ENCODE measurements around the gene CD84. TPM values are rescaled to one million over a fixed set of nuclear protein-coding genes. Genes with fewer than 3 reads are reported as not detected.
"Not testable (repeated sequence)": the region's sequence is repeated elsewhere in the genome, so short reads cannot be mapped to it uniquely, and the experiment has no call there.

The CD84 gene
- total and polyA plus RNA-seq, 3 experiments from 2014 or later, result 25.1 to 58.1 (median 27.6) TPM

DNA sequence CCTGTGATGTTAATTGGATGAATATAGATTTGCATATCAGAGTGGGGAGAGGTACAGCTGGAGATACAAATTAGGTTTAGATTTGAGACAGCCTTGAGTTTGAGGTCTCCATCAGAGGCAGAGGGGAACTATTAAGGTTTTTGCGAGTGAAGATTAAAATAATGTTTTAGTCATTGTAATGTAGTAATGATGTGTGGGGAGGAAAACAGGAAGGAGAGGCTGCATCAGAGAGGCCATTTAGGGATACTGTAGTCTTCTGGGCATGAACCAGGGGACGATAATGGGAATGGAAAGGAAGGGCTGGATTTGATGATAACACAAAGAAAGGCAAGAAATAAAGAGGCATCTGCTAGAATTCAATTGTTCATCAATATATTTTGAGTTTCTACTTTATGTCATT, 9.5 kb downstream of the CD84 start:
- POLR2A ChIA-PET, result interaction anchor here (0.5 to 1.0 kb wide), 2 partner anchors 126 to 139 kb away, joined by 3 read pairs; no protein-coding TSS in a partner anchor
- H3K27ac ChIP-seq (ENCODE audit: low read depth, low read length), result no peak overlapping the region
- H3K27me3 Mint-ChIP-seq, result no peaks in the 10 kb centered on the region
- peaks cover 30 to 56% (median 39%) of the 10 kb centered on the region in 3 donors for H3K36me3 Mint-ChIP-seq
- H3K27ac Mint-ChIP-seq, result peak overlapping the region; percentile 90 to 99 (median 95)
- no peak overlapping the region for H3K4me3 ChIP-seq (ENCODE audit: low read length)
- H3K4me1 Mint-ChIP-seq, result peaks cover 93 to 100% (median 99%) of the 10 kb centered on the region in 3 donors
- H3K4me1 ChIP-seq (ENCODE audit: insufficient read depth, low read length), result peaks cover 100% of the 10 kb centered on the region
- H3K9me3 Mint-ChIP-seq, result no peaks in the 10 kb centered on the region
- H3K4me3 Mint-ChIP-seq, result peak overlapping the region; percentile 5 to 73 (median 64)
- CTCF ChIA-PET, result interaction anchor here (1.1 kb wide), 2 partner anchors 8 to 37 kb away, joined by 3 read pairs; no protein-coding TSS in a partner anchor
- H3K9me3 ChIP-seq (ENCODE audit: low read length), result no peaks in the 10 kb centered on the region
- no peaks in the 10 kb centered on the region for H3K36me3 ChIP-seq (ENCODE audit: insufficient read depth, low read length)
- no peaks in the 10 kb centered on the region for H3K27me3 ChIP-seq (ENCODE audit: insufficient read depth, low read length, poor library complexity, severe bottlenecking)
- DNase-seq, result no peak

DNA sequence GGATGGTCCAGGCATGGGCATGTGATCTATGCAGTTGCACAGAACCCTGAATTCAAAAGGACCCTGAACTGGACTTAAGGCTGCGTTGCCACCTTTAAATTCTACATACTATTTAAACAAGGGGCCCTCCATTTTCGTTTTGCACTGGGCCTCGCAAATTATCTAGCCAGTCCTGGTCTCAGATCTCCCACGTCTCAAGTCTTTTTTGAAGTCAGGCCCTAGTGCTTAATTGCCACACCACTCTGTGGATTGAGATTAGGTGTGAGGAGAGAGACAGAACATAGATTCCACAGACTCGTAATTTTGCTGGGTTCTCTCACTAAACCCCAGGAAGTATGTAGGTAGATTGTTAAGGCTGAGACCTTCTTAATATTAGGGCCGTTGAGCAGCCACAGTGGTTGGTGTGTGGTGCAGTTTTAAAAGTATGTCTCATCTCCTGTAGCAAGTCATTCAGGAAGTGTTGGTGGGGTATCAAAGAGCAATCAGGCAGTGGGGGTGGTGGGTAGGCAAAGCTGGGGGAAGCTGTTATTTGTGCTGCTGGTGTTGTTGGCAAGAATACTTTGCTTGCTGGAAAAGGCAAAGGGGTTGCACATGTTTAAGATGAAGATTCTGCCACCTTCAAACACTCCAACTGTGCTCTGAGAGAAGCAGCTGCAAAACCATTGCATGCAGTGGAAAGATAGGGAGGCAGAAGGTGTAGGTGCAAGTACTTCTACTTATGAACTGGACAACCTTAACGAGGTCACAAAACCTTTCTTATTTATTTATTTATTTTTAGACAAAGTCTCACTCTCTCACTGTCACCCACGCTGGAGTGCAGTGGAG, 11.2 kb downstream of the CD84 start:
- Histone ChIP-seq H3K4me1 (ENCODE audit: insufficient read depth, low read length) (peaks cover 95% of the 10 kb centered on the region), H3K36me3 (ENCODE audit: insufficient read depth, low read length) (no peaks in the 10 kb centered on the region), H3K27me3 (ENCODE audit: insufficient read depth, low read length, poor library complexity, severe bottlenecking) (no peaks in the 10 kb centered on the region), H3K27ac (ENCODE audit: low read depth, low read length) (peak overlapping the region; percentile 62), H3K9me3 (ENCODE audit: low read length) (peaks cover 3% of the 10 kb centered on the region), H3K4me3 (ENCODE audit: low read length) (peak overlapping the region; percentile 23)
- ChIA-PET POLR2A (interaction anchor here (0.9 to 1.8 kb wide), 6 partner anchors 8 to 29 kb away, joined by 3 to 38 read pairs (median 5); partner anchors contain the start of gene CD84), CTCF (interaction anchor here (0.6 to 2.8 kb wide), 7 partner anchors 10 to 51 kb away, joined by 3 to 11 read pairs (median 4); no protein-coding TSS in a partner anchor)
- peak overlapping the region; percentile 90 to 99 (median 96) for H3K27ac Mint-ChIP-seq
- DNase-seq, result peak; percentile 40 to 87 (median 79)
- no peaks in the 10 kb centered on the region for H3K27me3 Mint-ChIP-seq
- H3K4me3 Mint-ChIP-seq, result peak overlapping the region; percentile 35 to 75 (median 63)
- peaks cover 93 to 100% (median 99%) of the 10 kb centered on the region in 3 donors for H3K4me1 Mint-ChIP-seq
- H3K36me3 Mint-ChIP-seq, result peaks cover 36 to 66% (median 42%) of the 10 kb centered on the region in 3 donors
- H3K9me3 Mint-ChIP-seq, result peaks cover 0 to 4% (median 3%) of the 10 kb centered on the region in 5 donors

DNA sequence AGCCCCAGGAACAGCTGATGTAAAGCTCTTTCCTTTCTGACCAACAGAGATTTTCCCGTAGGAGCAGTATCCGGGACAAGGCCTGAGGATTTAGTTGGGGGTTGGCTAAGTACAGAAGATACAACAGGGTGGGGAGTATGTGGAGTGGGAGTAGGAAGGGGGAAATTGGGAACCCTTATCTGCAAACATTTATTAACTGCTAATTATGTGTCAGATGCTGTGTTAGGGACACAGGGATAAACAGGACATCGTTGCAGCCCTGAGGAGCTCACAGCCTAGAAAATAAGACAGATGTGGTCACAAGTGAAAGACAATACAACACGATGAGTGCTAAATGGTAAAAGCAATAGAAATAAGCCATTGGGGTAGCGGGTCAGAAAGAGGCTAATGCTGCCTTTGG, 12.0 kb downstream of the CD84 start:
- no peaks in the 10 kb centered on the region for H3K27me3 Mint-ChIP-seq
- H3K9me3 ChIP-seq (ENCODE audit: low read length), result peaks cover 7% of the 10 kb centered on the region
- peak overlapping the region; percentile 90 to 99 (median 96) for H3K27ac Mint-ChIP-seq
- H3K27ac ChIP-seq (ENCODE audit: low read depth, low read length), result peak overlapping the region; percentile 62
- H3K27me3 ChIP-seq (ENCODE audit: insufficient read depth, low read length, poor library complexity, severe bottlenecking), result no peaks in the 10 kb centered on the region
- H3K4me1 ChIP-seq (ENCODE audit: insufficient read depth, low read length), result peaks cover 88% of the 10 kb centered on the region
- peaks cover 0 to 11% (median 4%) of the 10 kb centered on the region in 5 donors for H3K9me3 Mint-ChIP-seq
- POLR2A ChIA-PET, result interaction anchor here (0.8 to 1.8 kb wide), 3 partner anchors 9 to 84 kb away, joined by 3 to 6 read pairs (median 3); no protein-coding TSS in a partner anchor
- H3K4me1 Mint-ChIP-seq, result peaks cover 93 to 100% (median 99%) of the 10 kb centered on the region in 3 donors
- CTCF ChIA-PET, result interaction anchor here (1.2 to 2.8 kb wide), 4 partner anchors 11 to 23 kb away, joined by 3 to 11 read pairs (median 5); no protein-coding TSS in a partner anchor
- no peak for DNase-seq
- no peaks in the 10 kb centered on the region for H3K36me3 ChIP-seq (ENCODE audit: insufficient read depth, low read length)
- H3K36me3 Mint-ChIP-seq, result peaks cover 39 to 68% (median 45%) of the 10 kb centered on the region in 3 donors
- peak overlapping the region; percentile 23 for H3K4me3 ChIP-seq (ENCODE audit: low read length)
- peak overlapping the region; percentile 43 to 75 (median 63) for H3K4me3 Mint-ChIP-seq

DNA sequence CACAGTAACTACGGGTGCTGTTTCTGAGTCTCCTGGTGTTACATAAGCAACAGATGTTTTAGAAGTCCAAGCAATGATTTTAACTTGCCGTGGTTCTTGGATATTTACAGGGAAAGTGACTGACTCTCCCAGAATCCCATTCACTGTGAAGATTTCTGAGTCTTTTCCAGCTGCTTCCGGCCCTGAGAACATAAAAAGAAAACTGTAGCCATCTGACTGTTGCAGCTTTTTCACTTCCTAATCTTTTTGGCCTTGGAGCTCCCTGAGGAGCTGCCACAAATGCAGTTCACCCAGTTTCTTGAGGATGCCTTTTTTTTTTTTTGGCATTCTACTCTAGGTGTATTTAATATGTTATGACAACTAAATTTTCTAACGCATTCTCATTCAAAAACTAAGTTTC, 13.7 kb downstream of the CD84 start:
- peaks cover 35 to 64% (median 35%) of the 10 kb centered on the region in 3 donors for H3K36me3 Mint-ChIP-seq
- peaks cover 7% of the 10 kb centered on the region for H3K9me3 ChIP-seq (ENCODE audit: low read length)
- H3K36me3 ChIP-seq (ENCODE audit: insufficient read depth, low read length), result no peaks in the 10 kb centered on the region
- H3K9me3 Mint-ChIP-seq, result peaks cover 0 to 13% (median 6%) of the 10 kb centered on the region in 5 donors
- DNase-seq, result no peak
- POLR2A ChIA-PET, result interaction anchor here (0.7 to 0.8 kb wide), 3 partner anchors 9 to 23 kb away, joined by 3 read pairs; no protein-coding TSS in a partner anchor
- no peaks in the 10 kb centered on the region for H3K27me3 Mint-ChIP-seq
- H3K27ac ChIP-seq (ENCODE audit: low read depth, low read length), result no peak overlapping the region
- H3K27me3 ChIP-seq (ENCODE audit: insufficient read depth, low read length, poor library complexity, severe bottlenecking), result no peaks in the 10 kb centered on the region
- peak overlapping the region; percentile 43 to 69 (median 57) for H3K4me3 Mint-ChIP-seq
- H3K27ac Mint-ChIP-seq, result peak overlapping the region; percentile 79 to 99 (median 96)
- CTCF ChIA-PET, result interaction anchor here (1.0 to 6.2 kb wide), 6 partner anchors 9 to 137 kb away, joined by 3 to 34 read pairs (median 10); no protein-coding TSS in a partner anchor
- peaks cover 88% of the 10 kb centered on the region for H3K4me1 ChIP-seq (ENCODE audit: insufficient read depth, low read length)
- no peak overlapping the region for H3K4me3 ChIP-seq (ENCODE audit: low read length)
- H3K4me1 Mint-ChIP-seq, result peaks cover 95 to 100% (median 99%) of the 10 kb centered on the region in 3 donors

DNA sequence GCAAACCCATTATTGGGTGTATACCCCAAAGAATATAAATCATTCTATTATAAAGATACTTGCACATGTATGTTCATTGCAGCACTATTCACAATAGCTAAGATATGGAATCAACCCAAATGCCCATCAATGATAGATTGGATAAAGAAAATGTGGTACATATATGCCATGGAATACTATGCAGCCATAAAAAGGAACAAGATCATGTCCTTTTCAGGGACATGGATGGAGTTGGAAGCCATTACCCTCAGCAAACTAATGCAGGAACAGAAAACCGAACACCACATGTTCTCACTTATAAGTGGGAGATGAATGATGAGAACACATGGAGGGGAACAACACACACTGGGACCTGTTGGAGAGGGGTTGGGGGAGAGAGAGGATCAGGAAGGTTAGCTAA, 16.1 kb downstream of the CD84 start:
- peak overlapping the region; percentile 21 to 95 (median 78) for H3K27ac Mint-ChIP-seq
- H3K4me1 ChIP-seq (ENCODE audit: insufficient read depth, low read length), result peaks cover 87% of the 10 kb centered on the region
- H3K27ac ChIP-seq (ENCODE audit: low read depth, low read length); DNase-seq; H3K36me3 ChIP-seq (ENCODE audit: insufficient read depth, low read length); H3K9me3 ChIP-seq (ENCODE audit: low read length); H3K27me3 ChIP-seq (ENCODE audit: insufficient read depth, low read length, poor library complexity, severe bottlenecking); H3K27me3 Mint-ChIP-seq; H3K4me3 ChIP-seq (ENCODE audit: low read length): not testable (repeated sequence)
- peak overlapping the region in 6 of 7 donors; percentile 13 to 86 (median 37) for H3K4me3 Mint-ChIP-seq
- H3K4me1 Mint-ChIP-seq, result peaks cover 97 to 100% (median 100%) of the 10 kb centered on the region in 3 donors
- POLR2A ChIA-PET, result interaction anchor here (0.8 to 1.3 kb wide), 2 partner anchors 11 to 14 kb away, joined by 3 to 6 read pairs; no protein-coding TSS in a partner anchor
- H3K36me3 Mint-ChIP-seq, result peaks cover 32 to 67% (median 34%) of the 10 kb centered on the region in 3 donors
- H3K9me3 Mint-ChIP-seq, result peaks cover 0 to 13% (median 8%) of the 10 kb centered on the region in 5 donors
- CTCF ChIA-PET, result interaction anchor here (1.8 to 6.2 kb wide), 3 partner anchors 14 to 43 kb away, joined by 4 to 34 read pairs (median 20); no protein-coding TSS in a partner anchor

DNA sequence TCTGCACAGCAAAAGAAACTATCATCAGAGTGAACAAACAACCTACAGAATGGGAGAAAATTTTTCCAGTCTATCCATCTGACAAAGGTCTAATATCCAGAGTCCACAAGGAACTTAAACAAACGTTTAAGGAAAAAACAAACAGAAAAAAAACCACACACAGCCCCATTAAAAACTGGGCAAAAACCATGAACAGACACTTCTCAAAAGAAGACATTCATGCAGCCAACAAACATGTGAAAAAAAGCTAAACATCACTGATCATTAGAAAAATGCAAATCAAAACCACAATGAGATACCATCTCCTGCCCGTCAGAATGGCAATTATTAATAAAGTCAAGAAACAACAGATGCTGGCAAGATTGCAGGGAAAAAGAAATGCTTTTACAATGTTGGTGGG, 16.6 kb downstream of the CD84 start:
- H3K27me3 Mint-ChIP-seq; H3K9me3 ChIP-seq (ENCODE audit: low read length); DNase-seq; H3K36me3 ChIP-seq (ENCODE audit: insufficient read depth, low read length); POLR2A ChIA-PET; H3K27me3 ChIP-seq (ENCODE audit: insufficient read depth, low read length, poor library complexity, severe bottlenecking); H3K27ac ChIP-seq (ENCODE audit: low read depth, low read length); H3K4me3 ChIP-seq (ENCODE audit: low read length): not testable (repeated sequence)
- CTCF ChIA-PET, result interaction anchor here (1.8 to 6.2 kb wide), 3 partner anchors 15 to 44 kb away, joined by 4 to 34 read pairs (median 20); no protein-coding TSS in a partner anchor
- H3K4me3 Mint-ChIP-seq, result peak overlapping the region in 5 of 7 donors; percentile 2 to 86 (median 40)
- peaks cover 0 to 13% (median 8%) of the 10 kb centered on the region in 5 donors for H3K9me3 Mint-ChIP-seq
- peak overlapping the region; percentile 45 to 96 (median 88) for H3K27ac Mint-ChIP-seq
- peaks cover 87% of the 10 kb centered on the region for H3K4me1 ChIP-seq (ENCODE audit: insufficient read depth, low read length)
- peaks cover 32 to 67% (median 34%) of the 10 kb centered on the region in 3 donors for H3K36me3 Mint-ChIP-seq
- peaks cover 96 to 100% (median 100%) of the 10 kb centered on the region in 3 donors for H3K4me1 Mint-ChIP-seq

DNA sequence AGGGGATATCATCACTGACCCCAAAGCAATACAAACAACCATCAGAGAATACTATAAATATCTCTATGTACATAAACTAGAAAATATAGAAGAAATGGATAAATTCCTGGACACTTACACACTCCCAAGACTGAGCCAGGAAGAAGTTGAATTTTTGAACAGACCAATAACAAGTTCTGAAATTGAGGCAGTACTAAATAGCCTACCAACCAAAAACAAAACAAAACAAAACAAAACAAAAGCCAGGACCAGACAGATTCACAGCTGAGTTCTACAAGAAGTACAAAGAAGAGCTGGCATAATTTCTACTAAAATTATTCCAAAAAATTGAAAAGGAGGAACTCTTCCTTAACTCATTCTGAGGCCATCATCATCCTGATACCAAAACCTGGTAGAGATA, 18.5 kb downstream of the CD84 start:
- Histone ChIP-seq H3K4me1 (ENCODE audit: insufficient read depth, low read length) (peaks cover 74% of the 10 kb centered on the region), H3K4me3 (ENCODE audit: low read length) (peak overlapping the region; percentile 18), H3K36me3 (ENCODE audit: insufficient read depth, low read length) (no peaks in the 10 kb centered on the region), H3K27ac (ENCODE audit: low read depth, low read length) (peak overlapping the region; percentile 55), H3K9me3 (ENCODE audit: low read length) (peaks cover 7% of the 10 kb centered on the region), H3K27me3 (ENCODE audit: insufficient read depth, low read length, poor library complexity, severe bottlenecking) (no peaks in the 10 kb centered on the region)
- no peak for DNase-seq
- H3K36me3 Mint-ChIP-seq, result peaks cover 34 to 66% (median 35%) of the 10 kb centered on the region in 3 donors
- H3K27me3 Mint-ChIP-seq, result no peaks in the 10 kb centered on the region
- CTCF ChIA-PET, result interaction anchor here (1.0 to 23.1 kb wide), 8 partner anchors 10 to 48 kb away, joined by 3 to 218 read pairs (median 7); partner anchors contain the start of gene CD84
- H3K27ac Mint-ChIP-seq, result peak overlapping the region; percentile 85 to 98 (median 96)
- peaks cover 0 to 13% (median 8%) of the 10 kb centered on the region in 5 donors for H3K9me3 Mint-ChIP-seq
- POLR2A ChIA-PET, result interaction anchor here (0.6 to 5.6 kb wide), 4 partner anchors 8 to 37 kb away, joined by 3 to 44 read pairs (median 4); partner anchors contain the start of gene CD84
- peak overlapping the region; percentile 72 to 90 (median 87) for H3K4me3 Mint-ChIP-seq
- peaks cover 92 to 100% (median 100%) of the 10 kb centered on the region in 3 donors for H3K4me1 Mint-ChIP-seq

Data from CD8-positive, alpha-beta memory T cell (primary cell).